ENCODE measurements around the gene IRF2. TPM values are rescaled to one million over a fixed set of nuclear protein-coding genes. Genes with fewer than 3 reads are reported as not detected.

Gene IRF2
- polyA plus RNA-seq, 1 donor from 2014 or later = 1.4 TPM

GRCh38 chr4:184471881-184472613 lies 2.3 kb downstream of the IRF2 start:
- no peaks in the 10 kb centered on the region for H3K9me3 ChIP-seq (ENCODE audit: low read length)
- TF ChIP-seq CTCF (IDR thresholded peaks at IDR 0.05; ENCODE audit: poor library complexity, severe bottlenecking) = no peak
- TF ChIP-seq POLR2AphosphoS5 (IDR thresholded peaks at IDR 0.05) = no peak
- no peak for TF ChIP-seq MXI1 (conservative IDR thresholded peaks at IDR 0.05; ENCODE audit: poor library complexity, severe bottlenecking)
- TF ChIP-seq EP300 (conservative IDR thresholded peaks at IDR 0.05; ENCODE audit: poor library complexity, severe bottlenecking) = no peak
- TF ChIP-seq EZH2 (IDR thresholded peaks at IDR 0.05; ENCODE audit: borderline replicate concordance, insufficient read depth, low read length, poor library complexity, severe bottlenecking) = no peak
- TF ChIP-seq TAF1 (IDR thresholded peaks at IDR 0.05; ENCODE audit: low read depth) = no peak
- no peak for TF ChIP-seq SMC3 (conservative IDR thresholded peaks at IDR 0.05; ENCODE audit: poor library complexity)
- TF ChIP-seq REST (IDR thresholded peaks at IDR 0.05; ENCODE audit: borderline replicate concordance) = no peak
- TF ChIP-seq RAD21 (conservative IDR thresholded peaks at IDR 0.05) = no peak
- no peaks in the 10 kb centered on the region for H3K36me3 ChIP-seq (ENCODE audit: insufficient read depth, low read length)
- H4K20me1 ChIP-seq (ENCODE audit: insufficient read depth) = no peaks in the 10 kb centered on the region
- peak overlapping the region; percentile 31 for H3K27ac ChIP-seq (ENCODE audit: low read length)
- no peaks in the 10 kb centered on the region for H3F3A ChIP-seq (ENCODE audit: insufficient read depth, low read length, poor library complexity, severe bottlenecking)
- peak overlapping the region; percentile 73 for H3K4me2 ChIP-seq (ENCODE audit: low read length)
- peak overlapping the region; percentile 82 for H3K4me3 ChIP-seq (ENCODE audit: low read length)
- H3K9ac ChIP-seq (ENCODE audit: low read length) = peak overlapping the region; percentile 74
- peaks cover 2% of the 10 kb centered on the region for H3K27me3 ChIP-seq (ENCODE audit: insufficient read depth, low read depth, low read length)
- peak overlapping the region; percentile 69 for H2AFZ ChIP-seq (ENCODE audit: low read depth, low read length)
- H3K79me2 ChIP-seq (replicated peaks; ENCODE audit: insufficient read depth, low read length) = peaks cover 22% of the 10 kb centered on the region
- no peaks in the 10 kb centered on the region for H3K9me2 ChIP-seq (ENCODE audit: insufficient read depth, low read length)

GRCh38 chr4:184470785-184471110 lies 3.6 kb downstream of the IRF2 start:
- no peaks in the 10 kb centered on the region for H3K9me2 ChIP-seq (ENCODE audit: insufficient read depth, low read length)
- H3K79me2 ChIP-seq (replicated peaks; ENCODE audit: insufficient read depth, low read length) = peaks cover 22% of the 10 kb centered on the region
- H3K9ac ChIP-seq (ENCODE audit: low read length) = no peak overlapping the region
- no peak overlapping the region for H2AFZ ChIP-seq (ENCODE audit: low read depth, low read length)
- H3K27ac ChIP-seq (ENCODE audit: low read length) = no peak overlapping the region
- no peak overlapping the region for H3K4me3 ChIP-seq (ENCODE audit: low read length)
- TF ChIP-seq RAD21 (conservative IDR thresholded peaks at IDR 0.05) (no peak), REST (IDR thresholded peaks at IDR 0.05; ENCODE audit: borderline replicate concordance) (no peak), CTCF (IDR thresholded peaks at IDR 0.05; ENCODE audit: poor library complexity, severe bottlenecking) (no peak), EP300 (conservative IDR thresholded peaks at IDR 0.05; ENCODE audit: poor library complexity, severe bottlenecking) (no peak), EZH2 (IDR thresholded peaks at IDR 0.05; ENCODE audit: borderline replicate concordance, insufficient read depth, low read length, poor library complexity, severe bottlenecking) (no peak), TAF1 (IDR thresholded peaks at IDR 0.05; ENCODE audit: low read depth) (no peak), POLR2AphosphoS5 (IDR thresholded peaks at IDR 0.05) (no peak), MXI1 (conservative IDR thresholded peaks at IDR 0.05; ENCODE audit: poor library complexity, severe bottlenecking) (no peak)
- H3F3A ChIP-seq (ENCODE audit: insufficient read depth, low read length, poor library complexity, severe bottlenecking) = no peaks in the 10 kb centered on the region
- H3K4me2 ChIP-seq (ENCODE audit: low read length) = no peak overlapping the region
- H4K20me1 ChIP-seq (ENCODE audit: insufficient read depth) = no peaks in the 10 kb centered on the region
- peaks cover 2% of the 10 kb centered on the region for H3K27me3 ChIP-seq (ENCODE audit: insufficient read depth, low read depth, low read length)
- H3K36me3 ChIP-seq (ENCODE audit: insufficient read depth, low read length) = no peaks in the 10 kb centered on the region
- H3K9me3 ChIP-seq (ENCODE audit: low read length) = no peaks in the 10 kb centered on the region
